Ammon's horn (tissue), 1 donor: ENCODE data around the gene ARMC2.
"Not testable (repeated sequence)": the region's sequence is repeated elsewhere in the genome, so short reads cannot be mapped to it uniquely, and the experiment has no call there.

Experiments used
- DNase-seq: peaks from one replicate; pipeline ENCODE4 v3.0.0-alpha.2; 2016; ENCODE audit warnings: low spot score

ARMC2 gene

GRCh38 chr6:108952776-108953486 lies 104.7 kb downstream of the ARMC2 start:
- DNase-seq: no peak

DNA sequence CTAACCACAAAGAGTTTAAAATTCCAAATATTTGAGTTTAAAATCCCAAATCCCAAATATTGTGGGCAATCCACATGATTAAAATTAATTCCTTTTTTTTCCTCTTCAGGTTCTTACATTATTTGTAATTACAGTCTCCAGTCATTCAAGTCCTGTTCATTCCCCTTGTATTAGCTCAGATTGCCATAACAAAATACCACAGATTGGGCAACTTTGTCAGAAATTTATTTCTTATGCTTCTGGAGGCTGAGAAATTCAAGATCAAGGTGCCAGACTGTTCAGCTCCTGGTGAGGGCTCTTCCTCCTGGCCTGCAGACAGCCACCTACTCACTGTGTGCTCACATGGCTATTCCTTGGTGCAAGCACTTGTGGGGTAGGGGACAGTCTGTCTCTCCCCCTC lies 105.5 kb downstream of the ARMC2 start:
- DNase-seq: no peak

DNA sequence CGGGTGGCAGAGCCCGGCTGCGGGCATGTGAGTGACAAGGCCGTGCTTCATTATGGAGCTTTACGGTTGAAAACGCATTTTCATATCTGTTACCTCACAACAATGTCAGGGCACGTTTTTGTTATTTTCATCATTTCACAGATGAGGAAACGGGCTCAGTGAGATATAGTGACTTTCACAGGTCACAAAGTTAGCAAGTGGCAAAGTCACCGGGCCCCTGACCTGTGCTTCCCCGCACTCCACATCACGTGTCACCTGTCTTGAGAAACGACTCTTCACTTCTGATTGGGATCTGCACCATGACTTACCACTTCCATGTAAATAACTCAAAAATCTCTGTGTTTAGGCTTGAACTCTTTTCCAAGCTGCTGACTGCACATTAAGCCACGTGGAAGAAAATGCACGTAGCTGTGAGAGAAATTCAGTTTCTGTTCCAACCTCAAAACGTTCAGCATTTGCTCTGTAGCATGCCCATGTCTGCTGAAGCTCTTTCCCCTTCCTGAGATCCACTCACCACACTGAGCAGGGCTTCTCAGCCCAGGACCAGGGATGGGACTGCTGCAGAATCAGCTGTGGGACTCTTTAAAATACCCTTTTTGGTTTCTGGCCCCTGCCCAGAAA lies 107.2 kb downstream of the ARMC2 start:
- DNase-seq: no peak

- DNase-seq: no peak
Measured at GRCh38 chr6:108957221-108957620, 109.0 kb downstream of the ARMC2 start.

- DNase-seq: no peak
Measured at GRCh38 chr6:108958900-108959770, 110.9 kb downstream of the ARMC2 start.

- DNase-seq: no peak
Measured at GRCh38 chr6:108959972-108960582, 111.9 kb downstream of the ARMC2 start.

DNA sequence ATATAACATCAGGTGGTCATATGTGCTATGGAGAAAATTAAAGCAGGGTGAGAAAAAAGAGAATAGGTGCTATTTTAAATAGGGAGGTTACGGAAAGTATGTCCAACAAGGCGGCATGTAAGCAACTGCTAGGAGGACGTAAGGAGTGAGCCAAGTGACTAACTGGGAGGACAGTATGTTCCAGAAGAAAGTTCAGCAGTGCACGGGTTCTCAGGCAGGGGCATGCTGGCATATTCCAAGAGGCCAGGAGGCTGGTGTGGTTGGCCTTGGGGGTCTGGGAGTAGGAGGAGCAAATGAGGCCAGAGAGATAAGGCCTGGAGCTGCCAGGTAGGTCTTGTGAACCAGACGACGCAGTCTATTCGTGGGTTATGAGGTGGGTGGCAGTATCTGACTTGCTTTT lies 112.4 kb downstream of the ARMC2 start:
- DNase-seq: no peak

DNA sequence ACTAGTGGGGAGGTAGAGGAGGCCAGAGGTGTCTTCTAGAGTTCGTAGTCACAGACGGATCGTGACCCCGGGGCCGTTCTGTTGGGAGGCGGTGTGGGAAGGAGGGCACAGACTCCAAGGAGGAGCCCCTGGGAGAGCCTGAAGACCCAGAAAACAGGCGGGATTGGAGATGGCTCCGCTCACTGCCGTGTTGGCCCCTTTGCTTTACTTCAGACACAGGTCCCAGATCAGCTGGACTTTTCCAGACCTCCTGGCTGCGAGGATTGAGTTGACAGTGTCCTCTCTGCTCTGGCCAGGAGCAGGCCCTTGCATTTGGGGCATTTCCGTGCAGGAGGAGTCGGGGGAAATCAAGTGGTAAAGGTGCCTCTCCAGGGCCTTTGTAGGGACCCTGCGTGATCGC lies 112.9 kb downstream of the ARMC2 start:
- DNase-seq: no peak

- no peak for DNase-seq
Measured at GRCh38 chr6:108961985-108962384, 113.8 kb downstream of the ARMC2 start.

DNA sequence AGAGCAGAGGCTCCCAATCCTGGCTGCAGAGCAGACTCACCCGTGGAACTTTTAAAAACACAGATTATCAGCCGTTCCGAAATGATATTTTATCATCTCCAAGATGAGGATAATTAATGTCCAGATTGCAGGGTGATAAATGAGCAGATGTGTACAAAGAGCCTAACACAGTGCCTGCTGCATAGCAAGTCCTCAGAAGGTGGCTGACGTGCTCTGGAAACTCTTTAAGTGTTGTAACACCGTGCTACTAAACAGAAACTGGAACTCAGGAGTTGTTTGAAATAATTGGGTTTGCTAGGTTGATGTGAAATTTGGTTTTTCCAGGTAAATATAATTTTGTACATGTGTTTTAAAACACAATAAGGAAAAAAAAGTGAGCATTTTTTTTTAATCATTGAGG lies 118.0 kb downstream of the ARMC2 start:
- DNase-seq: no peak

DNA sequence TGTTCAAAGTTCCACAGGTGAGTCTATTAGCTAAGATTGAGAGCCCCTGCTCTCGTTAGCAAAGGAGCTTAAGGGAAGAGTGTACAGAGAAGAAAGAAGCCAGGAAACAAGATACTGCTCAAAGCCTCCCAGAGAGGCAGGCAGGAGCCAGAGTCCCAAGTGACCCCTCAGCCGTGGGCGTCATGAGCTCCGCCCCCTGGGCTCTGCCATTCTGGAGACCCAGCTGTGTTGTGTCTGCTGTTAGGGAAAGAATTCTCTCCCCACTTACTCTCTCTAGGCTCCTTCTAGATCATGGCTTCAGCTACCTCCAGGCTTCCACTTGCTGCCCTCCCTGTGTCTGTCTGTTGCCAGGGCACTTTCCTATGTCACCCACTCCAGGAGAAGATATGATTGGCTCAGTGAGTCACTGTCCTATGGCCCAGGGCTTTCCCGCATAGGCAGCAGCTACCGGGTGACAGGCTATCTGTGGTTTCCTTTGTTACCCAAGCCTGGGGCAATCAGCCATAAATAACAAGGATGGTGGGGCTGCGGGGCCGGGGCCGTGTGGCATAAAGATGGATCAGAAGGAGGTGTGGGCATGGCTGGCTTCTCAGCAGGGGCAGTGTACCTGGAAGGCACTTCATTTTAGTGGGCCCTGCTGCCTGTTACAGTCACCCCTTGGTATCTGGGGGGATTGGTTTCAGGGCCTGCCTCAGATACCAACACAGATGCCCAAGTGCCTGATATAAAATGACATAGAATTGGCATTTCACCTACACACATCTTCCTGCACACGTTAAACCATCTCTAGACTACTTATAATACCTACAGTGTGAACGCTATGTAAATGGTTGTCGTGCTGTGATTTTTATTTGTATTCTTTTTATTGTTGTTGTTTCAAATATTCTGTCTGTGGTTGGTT lies 118.9 kb downstream of the ARMC2 start:
- no peak for DNase-seq

DNA sequence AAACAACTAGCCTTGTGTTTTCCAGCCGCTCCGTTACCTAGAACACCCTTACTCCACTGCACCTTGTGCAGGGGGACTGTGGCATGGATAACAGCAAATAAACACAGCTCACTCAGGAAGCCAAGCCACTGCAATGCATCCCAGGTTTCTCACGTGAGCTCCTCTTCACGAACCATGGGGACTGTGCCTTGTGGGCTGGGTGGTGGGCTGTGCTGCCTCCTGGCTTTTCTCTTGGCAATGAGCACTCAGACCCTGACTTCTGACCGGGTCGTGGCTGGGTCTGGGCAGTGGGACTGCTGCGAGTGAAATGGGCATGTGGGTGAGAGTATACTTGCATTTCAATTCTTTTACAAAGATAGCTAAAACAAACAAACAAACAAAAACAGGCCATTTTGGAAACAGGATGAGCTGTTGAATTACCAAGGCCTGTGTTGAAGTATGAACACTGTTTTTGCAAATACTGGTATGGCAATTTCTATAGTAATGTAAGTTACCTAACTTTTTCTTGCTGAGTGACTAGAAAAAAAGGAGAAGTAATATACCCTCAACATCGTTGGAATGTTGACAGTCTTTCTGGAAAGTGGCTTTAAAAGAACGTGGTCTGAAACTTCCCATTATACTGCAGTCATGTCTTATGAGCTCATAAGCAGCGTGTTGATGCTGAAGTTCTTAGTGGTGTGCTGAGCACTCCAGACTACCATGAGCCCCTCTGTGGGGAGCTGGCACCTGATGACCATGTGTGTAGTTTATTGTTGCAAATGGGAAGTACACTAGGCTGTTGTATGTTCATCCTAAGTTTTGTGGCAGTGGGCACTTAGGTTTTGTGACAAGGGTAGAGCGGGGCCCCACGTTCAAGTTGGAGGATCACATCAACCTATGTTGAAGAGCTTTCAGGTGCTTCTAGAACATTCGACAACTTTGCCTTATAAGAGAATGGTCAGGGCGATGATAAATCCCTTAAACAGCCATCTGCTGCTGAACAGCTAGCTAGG lies 120.4 kb downstream of the ARMC2 start:
- DNase-seq: no peak

DNA sequence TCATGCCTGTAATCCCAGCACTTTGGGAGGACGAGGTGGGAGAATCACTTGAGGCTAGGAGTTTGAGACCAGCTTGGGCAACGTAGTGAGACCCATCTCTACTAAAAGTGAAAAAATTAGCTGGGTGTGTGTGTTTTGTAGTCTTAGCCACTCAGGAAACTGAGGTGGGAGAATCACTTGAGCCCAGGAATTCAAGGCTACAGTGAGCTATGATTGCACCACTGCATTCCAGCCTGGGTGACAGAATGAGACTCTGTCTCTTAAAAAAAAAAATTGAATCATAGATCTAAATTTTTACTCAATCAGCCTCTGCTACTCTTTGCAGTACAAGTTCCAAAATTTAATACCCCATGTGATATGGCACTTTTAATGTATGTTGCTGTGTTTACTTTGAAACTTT lies 121.6 kb downstream of the ARMC2 start:
- DNase-seq: no peak

DNA sequence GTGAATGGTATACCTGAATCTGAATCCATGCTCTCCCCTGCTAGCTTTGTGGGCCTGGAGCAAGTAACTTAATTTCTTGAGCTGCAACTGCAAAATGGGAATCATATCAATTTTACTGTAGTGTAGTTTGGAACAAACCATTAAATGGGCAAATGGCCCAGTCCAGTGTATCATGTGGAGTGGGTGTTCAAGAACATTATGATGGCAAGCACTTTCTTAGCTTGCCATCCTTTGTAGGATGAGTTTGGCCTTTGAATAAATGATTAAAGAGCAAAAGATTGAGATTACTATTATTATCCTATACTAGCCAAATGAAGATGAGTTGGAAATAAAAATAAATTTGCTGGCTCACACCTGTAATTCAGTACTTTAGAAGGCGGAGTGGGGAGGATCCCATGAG lies 126.0 kb downstream of the ARMC2 start:
- no peak for DNase-seq

DNA sequence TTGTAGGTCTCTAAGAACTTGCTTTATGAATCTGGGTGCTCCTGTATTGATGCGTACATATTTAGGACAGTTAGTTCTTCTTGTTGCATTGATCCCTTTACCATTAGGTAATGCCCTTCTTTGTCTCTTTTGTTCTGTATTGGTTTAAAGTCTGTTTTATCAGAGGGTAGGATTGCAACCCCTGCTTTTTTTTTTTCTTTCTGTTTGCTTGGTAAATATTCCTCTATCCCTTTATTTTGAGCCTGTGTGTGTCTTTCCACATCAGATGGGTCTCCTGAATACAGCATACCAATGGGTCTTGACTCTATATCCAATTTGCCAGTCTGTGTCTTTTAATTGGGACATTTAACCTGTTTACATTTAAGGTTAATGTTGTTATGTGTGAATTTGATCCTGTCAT lies 130.4 kb downstream of the ARMC2 start:
- DNase-seq: not testable (repeated sequence)

GRCh38 chr6:108982154-108983113 lies 134.2 kb downstream of the ARMC2 start:
- no peak for DNase-seq

GRCh38 chr6:108983151-108983550 lies 134.9 kb downstream of the ARMC2 start:
- no peak for DNase-seq

DNA sequence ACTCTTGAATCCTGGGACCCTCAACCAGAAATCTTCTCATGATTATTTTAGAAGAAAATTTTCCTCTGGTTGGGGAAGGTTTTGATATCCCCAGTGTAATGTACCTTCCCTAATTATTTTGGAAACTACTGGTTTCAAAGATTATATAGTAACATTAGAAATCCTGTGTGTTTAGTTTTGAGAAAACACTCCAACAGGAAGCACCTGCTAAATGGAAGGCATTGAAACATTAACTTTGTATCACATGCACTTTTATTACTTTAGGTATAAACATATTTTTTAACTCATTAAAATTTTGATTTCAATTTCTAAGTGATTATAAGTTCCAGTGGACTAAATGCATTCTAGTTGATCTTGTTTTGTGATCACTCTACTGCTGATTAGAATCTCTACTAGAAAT lies 137.1 kb downstream of the ARMC2 start:
- no peak for DNase-seq

GRCh38 chr6:108987156-108987555 lies 138.9 kb downstream of the ARMC2 start:
- DNase-seq: peak; percentile 9
